ENCODE measurements around the gene BMP7. TPM values are rescaled to one million over a fixed set of nuclear protein-coding genes. Genes with fewer than 3 reads are reported as not detected.

The BMP7 gene
- total RNA-seq (10 to 100 TPM in 1 of 7 donors, 1 to 10 TPM in 3, under 1 TPM in 3; 0.15 to 19.4 (median 1.3) TPM), polyA plus RNA-seq (under 1 TPM; 0.07 to 0.42 TPM)
- long read RNA-seq, donor 1: 0 reads
- long read RNA-seq, donor 2, full-length matches to known transcripts: 1 of 1 reads
- long read RNA-seq, donor 2, partial matches to known transcripts: 0 of 1 reads
- long read RNA-seq, donor 2, other reads (novel, unspliced or antisense): 0 of 1 reads
- long read RNA-seq, donor 3, full-length matches to known transcripts: 22 of 23 reads
- long read RNA-seq, donor 3, partial matches to known transcripts: 0 of 23 reads
- long read RNA-seq, donor 3, other reads (novel, unspliced or antisense): 1 of 23 reads

DNA sequence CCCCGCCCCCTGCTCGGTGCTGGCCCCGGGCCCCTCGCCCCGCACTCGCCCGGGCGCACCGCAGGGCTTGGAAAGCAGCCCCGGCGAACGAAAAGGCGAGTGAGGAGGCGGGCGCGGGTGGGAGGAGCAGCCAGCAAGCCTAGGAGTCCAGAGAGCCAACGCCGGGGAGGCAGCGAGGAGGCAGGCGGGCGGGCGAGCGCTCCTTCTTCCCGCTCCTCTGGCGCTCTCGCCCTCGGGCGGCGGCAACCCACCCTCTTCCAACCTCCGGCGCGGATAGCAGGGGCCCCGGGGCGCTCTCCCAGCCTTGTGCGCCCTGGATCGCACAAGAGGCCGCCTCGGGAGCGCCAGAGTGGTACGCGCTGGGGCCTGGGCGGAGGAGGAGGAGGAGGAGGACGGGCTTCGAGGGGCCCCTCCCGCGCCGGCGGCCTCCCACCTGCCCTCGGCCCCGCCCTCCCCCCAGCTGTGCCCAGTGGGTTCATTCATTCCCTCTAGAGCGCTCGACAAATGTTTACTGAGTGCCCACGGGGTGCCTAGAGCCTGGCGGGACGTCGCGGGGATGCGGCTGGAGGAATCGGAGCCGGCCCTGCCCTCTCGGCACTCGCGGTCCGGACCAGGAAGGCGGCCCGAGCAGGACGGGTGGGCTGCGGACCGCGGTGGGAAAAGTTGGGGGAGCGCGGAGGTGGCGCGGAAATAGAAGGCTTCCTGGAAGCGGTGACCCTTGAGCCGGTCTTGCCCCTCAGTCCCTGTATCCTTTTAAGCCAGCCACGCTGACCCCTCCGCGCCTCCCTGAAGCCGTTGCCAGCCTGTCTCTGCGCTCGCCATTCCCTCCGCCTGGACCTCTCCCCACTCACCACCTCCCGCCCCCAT lies at the start of gene BMP7:
Gene BMP7 (minus strand): TSS at position 351 of the 867 bp plus-strand sequence. CDS start 519 bp downstream, outside the sequence.
- Histone ChIP-seq H3K9me3 (no peaks in the 10 kb centered on the region), H3K4me3 (no peak within 1 kb of the TSS), H3K36me3 (no peaks in the 10 kb centered on the region), H3K27ac (no peak within 1 kb of the TSS), H3K27me3 (no peaks in the 10 kb centered on the region), H3K4me1 (ENCODE audit: insufficient read depth) (peaks cover 1% of the 10 kb centered on the region)
- 0 to 1% (median 1%) methylated on average over 58 to 84 of the region's 84 CpGs for whole genome bisulfite sequencing, 3 donors
- TF ChIP-seq, protein P1, sequence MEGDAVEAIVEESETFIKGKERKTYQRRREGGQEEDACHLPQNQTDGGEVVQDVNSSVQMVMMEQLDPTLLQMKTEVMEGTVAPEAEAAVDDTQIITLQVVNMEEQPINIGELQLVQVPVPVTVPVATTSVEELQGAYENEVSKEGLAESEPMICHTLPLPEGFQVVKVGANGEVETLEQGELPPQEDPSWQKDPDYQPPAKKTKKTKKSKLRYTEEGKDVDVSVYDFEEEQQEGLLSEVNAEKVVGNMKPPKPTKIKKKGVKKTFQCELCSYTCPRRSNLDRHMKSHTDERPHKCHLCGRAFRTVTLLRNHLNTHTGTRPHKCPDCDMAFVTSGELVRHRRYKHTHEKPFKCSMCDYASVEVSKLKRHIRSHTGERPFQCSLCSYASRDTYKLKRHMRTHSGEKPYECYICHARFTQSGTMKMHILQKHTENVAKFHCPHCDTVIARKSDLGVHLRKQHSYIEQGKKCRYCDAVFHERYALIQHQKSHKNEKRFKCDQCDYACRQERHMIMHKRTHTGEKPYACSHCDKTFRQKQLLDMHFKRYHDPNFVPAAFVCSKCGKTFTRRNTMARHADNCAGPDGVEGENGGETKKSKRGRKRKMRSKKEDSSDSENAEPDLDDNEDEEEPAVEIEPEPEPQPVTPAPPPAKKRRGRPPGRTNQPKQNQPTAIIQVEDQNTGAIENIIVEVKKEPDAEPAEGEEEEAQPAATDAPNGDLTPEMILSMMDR (IDR thresholded peaks at IDR 0.05): no peak
- TF ChIP-seq EP300 (IDR thresholded peaks at IDR 0.05) (no peak), POLR2A (IDR thresholded peaks at IDR 0.05) (no peak)
- DNase-seq: no peak
- intact Hi-C loops (cut with DNase I): no loop called here

DNA sequence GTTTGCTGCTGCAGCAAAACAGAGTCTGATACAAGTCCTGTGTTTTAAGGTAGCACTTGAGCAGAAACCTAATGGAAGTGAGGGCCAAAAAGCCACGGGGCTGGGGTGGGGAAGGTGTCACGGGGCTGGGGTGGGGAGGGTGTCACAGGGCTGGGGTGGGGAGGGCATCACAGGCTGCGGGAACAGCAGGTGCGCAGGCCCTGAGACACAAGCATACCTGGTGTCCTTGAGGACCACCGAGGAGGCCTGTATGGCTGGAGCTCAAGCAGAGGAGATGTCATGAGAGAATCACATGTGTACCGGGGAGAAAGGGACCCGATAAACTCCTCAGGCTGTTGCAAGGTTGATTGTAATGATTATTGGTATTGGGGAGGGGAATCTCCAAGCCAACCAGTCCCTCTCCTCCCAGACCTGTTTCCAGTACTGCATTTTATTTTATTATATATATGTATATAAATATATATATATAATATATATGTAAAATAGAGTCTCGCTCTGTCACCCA lies 49.6 kb upstream of the BMP7 start:
- Histone ChIP-seq H3K9me3 (no peaks in the 10 kb centered on the region), H3K27ac (no peak overlapping the region), H3K36me3 (no peaks in the 10 kb centered on the region), H3K4me1 (ENCODE audit: insufficient read depth) (no peaks in the 10 kb centered on the region), H3K4me3 (no peak overlapping the region), H3K27me3 (no peaks in the 10 kb centered on the region)
- 83 to 85% (median 83%) methylated on average over 8 of the region's 8 CpGs for WGBS, 3 donors
- no peak for DNase-seq
- no peak for TF ChIP-seq POLR2A (IDR thresholded peaks at IDR 0.05)
- intact Hi-C loops (cut with DNase I): no loop called here

DNA sequence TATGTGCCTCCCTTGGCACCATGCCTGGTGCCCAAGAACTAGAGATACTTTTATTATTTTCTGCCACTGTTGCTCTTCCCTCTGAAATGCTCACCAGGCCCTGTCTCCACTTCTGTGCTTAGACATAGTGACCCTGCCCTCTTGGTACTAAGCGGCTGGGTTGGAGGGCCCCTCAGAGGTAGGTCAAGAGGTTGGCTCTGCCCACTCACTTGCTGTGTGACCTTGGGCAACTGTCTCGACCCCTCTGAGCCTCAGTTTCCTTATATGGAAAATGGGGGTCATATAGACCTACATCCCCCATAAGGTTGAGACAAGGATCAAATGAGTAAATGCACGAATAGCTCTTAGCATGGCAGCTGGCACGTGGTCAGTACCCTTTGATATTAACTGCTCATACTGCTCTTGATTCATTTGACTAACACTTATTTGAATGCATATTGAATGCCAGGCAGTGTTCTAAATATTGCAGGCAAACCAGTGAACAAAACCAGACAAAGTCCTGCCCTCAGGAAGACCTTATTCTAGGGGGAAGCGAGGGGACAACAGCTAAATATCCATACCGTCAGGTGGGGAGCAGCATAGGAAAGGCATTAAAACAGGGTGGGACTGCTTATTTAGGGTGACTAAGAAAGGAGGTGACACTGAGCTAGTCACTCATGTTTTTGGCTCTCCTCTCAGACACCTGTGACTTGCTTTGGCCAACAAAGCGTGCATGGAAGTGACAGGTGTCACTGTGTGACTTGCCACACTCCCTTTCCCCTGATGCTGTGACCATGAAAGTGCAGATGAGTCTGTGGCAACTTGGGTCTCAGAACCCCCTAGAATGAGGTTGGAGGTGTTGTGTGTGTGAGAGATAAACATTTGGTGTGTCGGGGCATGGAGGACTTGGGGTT lies 48.9 kb upstream of the BMP7 start:
- no peak for DNase-seq
- Histone ChIP-seq H3K4me1 (ENCODE audit: insufficient read depth) (no peaks in the 10 kb centered on the region), H3K36me3 (no peaks in the 10 kb centered on the region), H3K27ac (no peak overlapping the region), H3K27me3 (no peaks in the 10 kb centered on the region), H3K4me3 (no peak overlapping the region), H3K9me3 (no peaks in the 10 kb centered on the region)
- intact Hi-C loops (cut with DNase I): no loop called here
- WGBS, 3 donors: 70 to 79% (median 73%) methylated on average over 8 of the region's 8 CpGs
- no peak for TF ChIP-seq EP300 (IDR thresholded peaks at IDR 0.05)
- TF ChIP-seq, protein P1 (IDR thresholded peaks at IDR 0.05): no peak
- no peak for TF ChIP-seq POLR2A (IDR thresholded peaks at IDR 0.05)

DNA sequence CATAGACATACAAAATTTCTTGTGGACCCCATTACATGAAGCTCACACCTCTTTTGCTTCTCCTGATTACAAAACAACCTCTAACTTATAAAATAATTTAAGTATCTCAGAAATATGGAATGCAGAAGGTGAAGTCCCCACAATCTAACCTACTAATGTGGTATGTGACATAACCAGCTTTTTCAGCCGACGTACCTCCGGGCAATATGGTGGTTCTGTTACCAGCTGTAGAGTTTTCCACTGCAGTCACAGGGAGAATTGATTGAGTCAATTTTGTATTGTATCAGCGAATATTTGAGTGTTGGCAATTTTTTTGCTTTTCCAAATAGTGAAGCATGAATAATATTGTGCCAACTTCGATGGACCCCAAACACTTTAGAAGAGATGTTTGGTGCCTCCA lies 47.5 kb upstream of the BMP7 start:
- no peak overlapping the region for H3K27ac ChIP-seq
- H3K9me3 ChIP-seq: no peaks in the 10 kb centered on the region
- TF ChIP-seq, protein P1 (IDR thresholded peaks at IDR 0.05): no peak
- TF ChIP-seq POLR2A (IDR thresholded peaks at IDR 0.05): no peak
- no peak for TF ChIP-seq EP300 (IDR thresholded peaks at IDR 0.05)
- H3K36me3 ChIP-seq: no peaks in the 10 kb centered on the region
- intact Hi-C loops (cut with DNase I): no loop called here
- 85 to 92% (median 89%) methylated on average over 5 of the region's 5 CpGs for WGBS, 3 donors
- no peak for DNase-seq
- H3K4me3 ChIP-seq: no peak overlapping the region
- H3K4me1 ChIP-seq (ENCODE audit: insufficient read depth): no peaks in the 10 kb centered on the region
- no peaks in the 10 kb centered on the region for H3K27me3 ChIP-seq
